ENCODE measurements around the gene BCOR.

Gene BCOR

GRCh38 chrX:40109288-40110008, 11.7 kb upstream of the BCOR start:
- Histone ChIP-seq H3K4me3 (peak overlapping the region; percentile 60 to 74 (median 66)), H3K9ac (peak overlapping the region; percentile 76 to 85 (median 83)), H3K9me3 (replicated peaks in 1 of 11) (peaks cover 36 to 49% (median 45%) of the 10 kb centered on the region in 11 experiments), H3K4me1 (peaks cover 21 to 73% (median 63%) of the 10 kb centered on the region in 10 experiments), H3K27me3 (no peaks in the 10 kb centered on the region), H4K20me1 (peaks cover 0 to 89% (median 77%) of the 10 kb centered on the region in 11 experiments; a peak in 19 of 22 replicates), H3K27ac (peak overlapping the region in 10 of 11 experiments; percentile 76 to 88 (median 84); a peak in 21 of 22 replicates), H3K36me3 (no peaks in the 10 kb centered on the region), H3K4me2 (peak overlapping the region; percentile 77 to 95 (median 90))
- no peak for TF ChIP-seq Cebpa-rat (IDR thresholded peaks at IDR 0.05)

- Histone ChIP-seq H3K9ac (peak overlapping the region; percentile 76 to 85 (median 83)), H3K9me3 (replicated peaks in 1 of 11) (peaks cover 39 to 55% (median 51%) of the 10 kb centered on the region in 11 experiments), H3K4me1 (peaks cover 27 to 79% (median 68%) of the 10 kb centered on the region in 10 experiments), H3K4me2 (peak overlapping the region; percentile 77 to 95 (median 90)), H3K27me3 (peaks cover 0 to 4% (median 0%) of the 10 kb centered on the region in 11 experiments; a peak in 3 of 22 replicates), H3K27ac (peak overlapping the region in 10 of 11 experiments; percentile 76 to 88 (median 84); a peak in 21 of 22 replicates), H4K20me1 (peaks cover 0 to 89% (median 78%) of the 10 kb centered on the region in 11 experiments; a peak in 20 of 22 replicates), H3K4me3 (peak overlapping the region; percentile 60 to 74 (median 66)), H3K36me3 (no peaks in the 10 kb centered on the region)
- no peak for TF ChIP-seq Cebpa-rat (IDR thresholded peaks at IDR 0.05)
Measured at GRCh38 chrX:40108959-40109287, 11.2 kb upstream of the BCOR start.

- peak overlapping the region; percentile 60 to 74 (median 66) for H3K4me3 ChIP-seq
- peak overlapping the region; percentile 77 to 95 (median 90) for H3K4me2 ChIP-seq
- peak overlapping the region in 9 of 11 experiments; percentile 78 to 88 (median 84); a peak in 18 of 22 replicates for H3K27ac ChIP-seq
- peaks cover 32 to 84% (median 73%) of the 10 kb centered on the region in 10 experiments for H3K4me1 ChIP-seq
- H3K27me3 ChIP-seq = peaks cover 0 to 9% (median 0%) of the 10 kb centered on the region in 11 experiments; a peak in 3 of 22 replicates
- H4K20me1 ChIP-seq = peaks cover 0 to 89% (median 78%) of the 10 kb centered on the region in 11 experiments; a peak in 20 of 22 replicates
- H3K9ac ChIP-seq = peak overlapping the region; percentile 76 to 85 (median 83); a peak in 21 of 22 replicates
- TF ChIP-seq Cebpa-rat (IDR thresholded peaks at IDR 0.05) = no peak
- H3K9me3 ChIP-seq (replicated peaks in 1 of 11) = peaks cover 45 to 60% (median 56%) of the 10 kb centered on the region in 11 experiments
- no peaks in the 10 kb centered on the region; a peak in 2 of 22 replicates for H3K36me3 ChIP-seq
Measured at GRCh38 chrX:40108162-40108958, 10.6 kb upstream of the BCOR start.

GRCh38 chrX:40107291-40108161, 9.8 kb upstream of the BCOR start:
- Histone ChIP-seq H3K36me3 (peaks cover 0 to 7% (median 0%) of the 10 kb centered on the region in 11 experiments; a peak in 4 of 22 replicates), H4K20me1 (peaks cover 1 to 89% (median 79%) of the 10 kb centered on the region in 11 experiments; a peak in 20 of 22 replicates), H3K4me1 (peaks cover 38 to 87% (median 75%) of the 10 kb centered on the region in 10 experiments), H3K9me3 (replicated peaks in 1 of 11) (peaks cover 45 to 67% (median 63%) of the 10 kb centered on the region in 11 experiments), H3K4me3 (peak overlapping the region in 9 of 10 experiments; percentile 48 to 69 (median 60); a peak in 16 of 20 replicates), H3K4me2 (peak overlapping the region; percentile 77 to 95 (median 90)), H3K9ac (peak overlapping the region; percentile 54 to 85 (median 79); a peak in 17 of 22 replicates), H3K27me3 (peaks cover 0 to 13% (median 0%) of the 10 kb centered on the region in 11 experiments; a peak in 5 of 22 replicates), H3K27ac (peak overlapping the region in 10 of 11 experiments; percentile 24 to 87 (median 79); a peak in 20 of 22 replicates)
- TF ChIP-seq Cebpa-rat (IDR thresholded peaks at IDR 0.05) = no peak

GRCh38 chrX:40106676-40107290, 9.0 kb upstream of the BCOR start:
- Histone ChIP-seq H3K27me3 (peaks cover 0 to 21% (median 6%) of the 10 kb centered on the region in 11 experiments; a peak in 12 of 22 replicates), H3K9me3 (replicated peaks in 1 of 11) (peaks cover 49 to 73% (median 69%) of the 10 kb centered on the region in 11 experiments), H3K4me2 (peak overlapping the region; percentile 77 to 95 (median 90)), H3K9ac (peak overlapping the region; percentile 54 to 84 (median 78); a peak in 20 of 22 replicates), H3K27ac (peak overlapping the region in 10 of 11 experiments; percentile 24 to 87 (median 78); a peak in 20 of 22 replicates), H3K4me3 (peak overlapping the region in 9 of 10 experiments; percentile 48 to 69 (median 60); a peak in 19 of 20 replicates), H4K20me1 (peaks cover 5 to 90% (median 82%) of the 10 kb centered on the region in 11 experiments; a peak in 20 of 22 replicates), H3K4me1 (peaks cover 46 to 87% (median 75%) of the 10 kb centered on the region in 10 experiments), H3K36me3 (peaks cover 0 to 11% (median 0%) of the 10 kb centered on the region in 11 experiments; a peak in 4 of 22 replicates)
- TF ChIP-seq Cebpa-rat (IDR thresholded peaks at IDR 0.05) = no peak

- peak overlapping the region; percentile 82 to 95 (median 91) for H3K4me2 ChIP-seq
- no peak for TF ChIP-seq Cebpa-rat (IDR thresholded peaks at IDR 0.05)
- peaks cover 5 to 90% (median 83%) of the 10 kb centered on the region in 11 experiments; a peak in 20 of 22 replicates for H4K20me1 ChIP-seq
- H3K4me3 ChIP-seq = peak overlapping the region; percentile 53 to 69 (median 60)
- peaks cover 49 to 74% (median 69%) of the 10 kb centered on the region in 11 experiments for H3K9me3 ChIP-seq (replicated peaks in 1 of 11)
- H3K27me3 ChIP-seq = peaks cover 5 to 28% (median 11%) of the 10 kb centered on the region in 11 experiments; a peak in 18 of 22 replicates
- peak overlapping the region; percentile 70 to 87 (median 78) for H3K27ac ChIP-seq
- H3K4me1 ChIP-seq = peaks cover 53 to 87% (median 76%) of the 10 kb centered on the region in 10 experiments
- H3K9ac ChIP-seq = peak overlapping the region; percentile 76 to 84 (median 79)
- peaks cover 0 to 11% (median 0%) of the 10 kb centered on the region in 11 experiments; a peak in 4 of 22 replicates for H3K36me3 ChIP-seq
Measured at GRCh38 chrX:40105835-40106675, 8.3 kb upstream of the BCOR start.

Measured in BLaER1 treated with 17β-estradiol and CSF1 and Interleukin-3, amounts not matched to agents 10 nM and 100 nM (cell line).